ENCODE results near the gene XPC.
"Not testable (repeated sequence)": the region's sequence is repeated elsewhere in the genome, so short reads cannot be mapped to it uniquely, and the experiment has no call there.

XPC gene

GRCh38 chr3:14119651-14120050 is 58.8 kb downstream of the XPC start:
- DNase-seq (ENCODE audit: low spot score) = no peak

GRCh38 chr3:14118400-14119381 is 59.7 kb downstream of the XPC start:
- no peak for DNase-seq (ENCODE audit: low spot score)

GRCh38 chr3:14117468-14118399 is 60.7 kb downstream of the XPC start:
- no peak for DNase-seq (ENCODE audit: low spot score)

GRCh38 chr3:14113965-14114635 is 64.3 kb downstream of the XPC start:
- no peak for DNase-seq (ENCODE audit: low spot score)

- DNase-seq (ENCODE audit: low spot score) = no peak
These were observed 67.7 kb downstream of the XPC start for GRCh38 chr3:14110699-14111098.

GRCh38 chr3:14109821-14110220 is 68.6 kb downstream of the XPC start:
- not testable (repeated sequence) for DNase-seq (ENCODE audit: low spot score)

- no peak for DNase-seq (ENCODE audit: low spot score)
These were observed 80.6 kb downstream of the XPC start for GRCh38 chr3:14097616-14098391.

GRCh38 chr3:14096742-14097141 is 81.7 kb downstream of the XPC start:
- DNase-seq (ENCODE audit: low spot score) = no peak

Data from CD4-positive, alpha-beta T cell treated with Interleukin-2 at 100 ng/mL for 4 hours (primary cell).